Measurements from ENCODE around the gene SUSD1.

- TF ChIP-seq CTCF (conservative IDR thresholded peaks at IDR 0.05; ENCODE audit: low read depth, low read length), result no peak
- no peak for TF ChIP-seq EZH2 (IDR thresholded peaks at IDR 0.05; ENCODE audit: low read length, unreplicated experiment)
Measured at GRCh38 chr9:112184221-112184620, 9.1 kb upstream of the SUSD1 start.

All from PC-3 (cell line).